T-helper 1 cell treated with Interleukin-12 subunit alpha and Interleukin-12 subunit beta and Interleukin-4 antibody, amounts not matched to agents 30 μg/mL and 1 μg/mL, for 36 hours (primary cell): ENCODE results near the gene TACR2.

Experiments
- H3K27ac Mint-ChIP-seq: one replicate; pipeline ENCODE4 v1.8.0; 2021; ENCODE audit warnings: mild to moderate bottlenecking, mixed read lengths
- H3K27me3 Mint-ChIP-seq: one replicate; pipeline ENCODE4 v1.8.0; 2021; ENCODE audit warnings: low read depth, mixed read lengths
- H3K36me3 Mint-ChIP-seq: one replicate; pipeline ENCODE4 v1.8.0; 2021; ENCODE audit warnings: low read depth, mixed read lengths
- H3K4me1 Mint-ChIP-seq: one replicate; pipeline ENCODE4 v1.8.0; 2021; ENCODE audit warnings: low read depth, mixed read lengths
- H3K4me3 Mint-ChIP-seq: one replicate; pipeline ENCODE4 v1.8.0; 2021; ENCODE audit warnings: mild to moderate bottlenecking, moderate library complexity, mixed read lengths
- H3K9me3 Mint-ChIP-seq: one replicate; pipeline ENCODE4 v1.8.0; 2021; ENCODE audit warnings: mixed read lengths

The TACR2 gene

GRCh38 chr10:69418052-69418752 is 1.5 kb upstream of the TACR2 start:
- H3K27me3 Mint-ChIP-seq: peaks cover 3% of the 10 kb centered on the region
- H3K36me3 Mint-ChIP-seq: no peaks in the 10 kb centered on the region
- H3K4me3 Mint-ChIP-seq: no peak overlapping the region
- H3K27ac Mint-ChIP-seq: no peak overlapping the region
- H3K9me3 Mint-ChIP-seq: no peaks in the 10 kb centered on the region
- H3K4me1 Mint-ChIP-seq: peaks cover under 1% of the 10 kb centered on the region

GRCh38 chr10:69417542-69417941 is 824 bp upstream of the TACR2 start:
- Mint-ChIP-seq H3K36me3 (no peaks in the 10 kb centered on the region), H3K9me3 (no peaks in the 10 kb centered on the region), H3K27me3 (peaks cover 3% of the 10 kb centered on the region), H3K27ac (no peak overlapping the region), H3K4me3 (no peak overlapping the region), H3K4me1 (peaks cover 1% of the 10 kb centered on the region)

DNA sequence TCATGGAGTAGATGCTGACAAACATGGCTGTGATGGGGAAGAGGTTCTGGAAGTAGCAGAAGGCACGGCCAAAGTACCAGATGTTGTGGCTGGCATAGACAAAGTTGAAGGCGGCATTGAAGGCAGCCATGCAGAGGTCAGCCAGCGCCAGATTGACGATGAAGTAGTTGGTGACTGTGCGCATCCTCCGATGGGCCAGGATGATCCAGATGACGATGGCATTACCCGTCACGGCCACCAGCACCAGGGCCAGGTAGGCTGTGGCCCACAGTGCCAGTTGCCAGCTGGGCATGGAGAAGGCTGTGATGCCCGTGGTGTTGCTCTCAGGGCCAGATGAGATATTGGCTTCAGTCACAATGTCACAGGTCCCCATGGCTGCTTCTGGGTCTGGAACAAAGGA is 767 bp downstream of the TACR2 start:
- Mint-ChIP-seq H3K27me3 (peaks cover 3% of the 10 kb centered on the region), H3K9me3 (no peaks in the 10 kb centered on the region), H3K4me3 (no peak overlapping the region), H3K36me3 (no peaks in the 10 kb centered on the region), H3K4me1 (peaks cover 1% of the 10 kb centered on the region), H3K27ac (no peak overlapping the region)

GRCh38 chr10:69415049-69415448 is 1.7 kb downstream of the TACR2 start:
- Mint-ChIP-seq H3K27me3 (peaks cover 3% of the 10 kb centered on the region), H3K36me3 (no peaks in the 10 kb centered on the region), H3K4me3 (no peak overlapping the region), H3K27ac (no peak overlapping the region), H3K9me3 (no peaks in the 10 kb centered on the region), H3K4me1 (peaks cover 5% of the 10 kb centered on the region)

DNA sequence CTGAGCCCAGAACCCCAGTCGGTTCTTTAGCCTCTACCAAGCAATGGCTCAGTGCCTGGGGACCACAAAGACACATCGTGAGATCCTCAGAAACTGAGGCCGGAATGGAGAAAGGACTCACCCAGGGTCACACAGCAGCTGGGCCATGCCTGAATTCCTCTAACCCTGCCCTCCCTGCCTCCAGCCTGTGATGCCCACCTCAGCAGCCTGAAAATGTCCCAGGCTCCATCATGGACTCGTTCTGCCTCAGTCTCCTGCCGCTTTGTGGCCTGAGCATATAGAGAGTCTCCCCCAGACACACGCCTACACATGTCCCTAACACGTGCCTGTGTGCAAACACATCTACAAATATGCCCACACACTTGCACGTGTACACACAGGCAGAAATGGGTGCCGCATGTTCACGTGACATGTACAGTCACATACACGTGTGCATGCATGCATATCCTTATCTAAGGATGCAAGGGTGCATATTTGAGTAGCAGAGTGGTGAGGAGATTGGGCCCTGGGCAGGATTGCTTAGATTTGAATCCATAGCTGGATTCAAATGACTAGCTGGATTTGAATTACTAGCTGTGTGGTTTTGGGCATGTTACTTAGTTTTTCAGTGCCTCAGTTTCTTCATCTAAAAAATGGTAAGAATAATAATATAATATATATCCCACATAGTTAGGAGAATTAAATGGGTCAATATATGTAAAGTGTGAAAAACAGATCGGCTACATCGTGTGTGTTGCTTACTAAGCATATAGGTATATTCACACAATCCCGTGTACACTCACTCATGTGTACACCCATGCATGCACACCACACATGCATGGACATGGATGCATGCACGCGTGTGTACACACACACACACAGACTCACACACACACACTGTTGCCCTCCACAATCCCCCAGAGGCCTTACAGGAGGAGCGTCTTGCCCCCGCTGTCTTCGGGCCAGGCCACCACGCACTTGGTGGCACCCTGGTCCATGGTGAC is 2.4 kb downstream of the TACR2 start:
- Mint-ChIP-seq H3K36me3 (no peaks in the 10 kb centered on the region), H3K27ac (no peak overlapping the region), H3K27me3 (peaks cover under 1% of the 10 kb centered on the region), H3K9me3 (no peaks in the 10 kb centered on the region), H3K4me1 (peaks cover 5% of the 10 kb centered on the region), H3K4me3 (no peak overlapping the region)

DNA sequence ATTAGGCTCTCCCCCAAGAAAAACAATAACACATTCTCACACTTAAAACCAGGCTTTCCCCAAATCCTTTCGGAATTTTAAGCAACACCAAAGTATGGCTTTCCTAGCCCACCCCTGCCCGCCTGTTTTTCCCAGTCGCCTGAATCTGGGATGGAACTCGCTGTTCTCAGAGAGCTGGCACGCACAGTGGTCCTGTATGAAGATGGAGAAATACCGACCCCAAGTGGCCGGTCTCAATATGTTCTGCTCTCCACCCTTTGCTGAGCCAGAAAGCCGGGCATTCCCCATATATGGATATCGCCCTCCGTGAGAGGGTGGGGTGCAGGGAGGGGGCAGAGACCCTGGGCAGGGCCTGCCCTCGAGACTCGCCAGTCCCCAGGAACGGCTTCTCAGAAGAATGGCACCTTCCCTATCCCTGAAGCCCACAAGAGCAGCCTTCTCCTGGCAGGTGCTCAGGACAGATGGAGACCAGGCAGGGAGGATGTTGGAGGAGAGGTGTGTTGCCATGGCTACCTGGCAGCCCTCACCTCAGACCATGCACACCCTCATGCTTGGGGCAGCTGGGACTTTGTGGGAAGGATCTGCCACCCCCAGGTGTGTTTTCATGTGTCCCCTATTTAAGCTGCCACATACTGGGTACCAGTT is 3.4 kb downstream of the TACR2 start:
- H3K9me3 Mint-ChIP-seq: no peaks in the 10 kb centered on the region
- H3K27ac Mint-ChIP-seq: no peak overlapping the region
- peaks cover 7% of the 10 kb centered on the region for H3K4me1 Mint-ChIP-seq
- H3K27me3 Mint-ChIP-seq: no peaks in the 10 kb centered on the region
- H3K4me3 Mint-ChIP-seq: no peak overlapping the region
- no peaks in the 10 kb centered on the region for H3K36me3 Mint-ChIP-seq

DNA sequence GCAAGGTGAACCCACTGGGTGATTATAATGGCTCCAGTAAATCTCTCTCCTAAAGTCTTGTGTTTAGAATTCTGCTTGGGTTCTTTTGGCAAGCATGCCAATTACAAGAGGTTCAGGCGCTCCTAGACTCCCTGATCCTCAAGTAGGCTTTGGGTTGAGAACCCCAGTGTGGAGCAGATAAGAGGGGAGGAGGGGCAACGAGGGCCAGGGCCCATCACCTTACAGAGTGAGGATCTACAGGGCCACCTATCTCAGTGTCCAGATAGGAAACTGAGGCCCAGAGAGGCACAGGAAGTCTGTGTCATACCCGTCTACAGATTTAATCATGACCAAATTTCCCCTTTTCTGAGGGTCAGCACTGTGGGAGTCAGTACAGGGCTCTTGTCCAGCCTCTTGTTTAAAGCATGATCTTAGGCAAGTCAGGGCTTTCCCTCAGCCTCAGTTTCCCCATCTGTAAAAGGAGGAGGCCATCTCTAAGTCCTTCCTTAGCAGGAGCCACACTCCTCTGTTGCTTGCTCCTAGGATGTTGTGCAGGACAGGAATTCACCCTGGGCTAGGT is 4.4 kb downstream of the TACR2 start:
- no peak overlapping the region for H3K27ac Mint-ChIP-seq

GRCh38 chr10:69411476-69411875 is 5.2 kb downstream of the TACR2 start:
- H3K27me3 Mint-ChIP-seq: no peaks in the 10 kb centered on the region
- no peaks in the 10 kb centered on the region for H3K36me3 Mint-ChIP-seq
- peaks cover 15% of the 10 kb centered on the region for H3K4me1 Mint-ChIP-seq
- H3K27ac Mint-ChIP-seq: no peak overlapping the region
- H3K4me3 Mint-ChIP-seq: no peak overlapping the region
- H3K9me3 Mint-ChIP-seq: no peaks in the 10 kb centered on the region

More for the DNA sequence above, 4.4 kb downstream of the TACR2 start:
- peaks cover 15% of the 10 kb centered on the region for H3K4me1 Mint-ChIP-seq
- H3K4me3 Mint-ChIP-seq: no peak overlapping the region
- H3K9me3 Mint-ChIP-seq: no peaks in the 10 kb centered on the region
- no peaks in the 10 kb centered on the region for H3K27me3 Mint-ChIP-seq
- H3K36me3 Mint-ChIP-seq: no peaks in the 10 kb centered on the region

- H3K27me3 Mint-ChIP-seq: no peaks in the 10 kb centered on the region
- H3K4me3 Mint-ChIP-seq: no peak overlapping the region
- H3K9me3 Mint-ChIP-seq: no peaks in the 10 kb centered on the region
- no peak overlapping the region for H3K27ac Mint-ChIP-seq
- peaks cover 15% of the 10 kb centered on the region for H3K4me1 Mint-ChIP-seq
- no peaks in the 10 kb centered on the region for H3K36me3 Mint-ChIP-seq
Measured at GRCh38 chr10:69410487-69410886, 6.2 kb downstream of the TACR2 start.

DNA sequence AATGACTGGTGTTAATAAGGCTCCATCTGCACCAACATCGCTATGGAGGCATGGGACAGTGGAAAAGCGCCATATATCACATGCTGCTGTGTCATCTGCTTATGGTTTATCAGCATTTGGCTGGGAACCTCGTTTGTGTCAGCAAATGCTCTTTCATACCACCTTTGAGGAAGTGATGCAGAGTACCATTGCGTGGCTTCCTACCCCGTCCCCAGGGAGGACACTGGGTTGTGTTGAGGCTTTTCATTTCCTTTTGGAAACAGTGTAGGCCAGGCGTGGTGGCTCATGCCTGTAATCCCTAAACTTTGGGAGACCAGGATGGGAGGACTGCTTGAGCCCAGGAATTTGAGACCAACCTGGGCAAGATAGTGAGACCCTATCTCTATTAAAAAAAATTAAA is 6.8 kb downstream of the TACR2 start:
- H3K27ac Mint-ChIP-seq: no peak overlapping the region
- H3K27me3 Mint-ChIP-seq: no peaks in the 10 kb centered on the region
- H3K36me3 Mint-ChIP-seq: no peaks in the 10 kb centered on the region
- no peak overlapping the region for H3K4me3 Mint-ChIP-seq
- H3K4me1 Mint-ChIP-seq: peaks cover 15% of the 10 kb centered on the region
- no peaks in the 10 kb centered on the region for H3K9me3 Mint-ChIP-seq

DNA sequence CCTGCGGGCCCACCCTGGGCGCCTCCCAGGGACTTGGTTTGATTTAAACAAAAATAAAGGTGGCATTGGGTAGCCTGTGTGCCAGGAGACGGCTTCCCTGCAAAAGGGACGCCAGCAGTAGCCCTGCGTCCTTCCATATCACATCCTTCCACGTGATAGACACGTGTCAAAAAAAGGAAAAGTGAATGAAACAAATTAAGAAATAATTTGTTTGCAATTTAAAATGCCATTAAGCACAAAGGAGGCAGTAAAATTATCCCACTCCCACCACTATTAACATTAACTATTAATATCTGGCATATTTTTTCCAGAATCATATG is 7.6 kb downstream of the TACR2 start:
- H3K9me3 Mint-ChIP-seq: no peaks in the 10 kb centered on the region
- H3K36me3 Mint-ChIP-seq: peaks cover 5% of the 10 kb centered on the region
- no peak overlapping the region for H3K4me3 Mint-ChIP-seq
- peak overlapping the region; percentile 59 for H3K27ac Mint-ChIP-seq
- peaks cover 15% of the 10 kb centered on the region for H3K4me1 Mint-ChIP-seq
- H3K27me3 Mint-ChIP-seq: no peaks in the 10 kb centered on the region

GRCh38 chr10:69408318-69409175 is 8.2 kb downstream of the TACR2 start:
- Mint-ChIP-seq H3K36me3 (peaks cover 9% of the 10 kb centered on the region), H3K27me3 (no peaks in the 10 kb centered on the region), H3K4me3 (peak overlapping the region; percentile 74), H3K9me3 (no peaks in the 10 kb centered on the region), H3K4me1 (peaks cover 15% of the 10 kb centered on the region), H3K27ac (peak overlapping the region; percentile 88)

DNA sequence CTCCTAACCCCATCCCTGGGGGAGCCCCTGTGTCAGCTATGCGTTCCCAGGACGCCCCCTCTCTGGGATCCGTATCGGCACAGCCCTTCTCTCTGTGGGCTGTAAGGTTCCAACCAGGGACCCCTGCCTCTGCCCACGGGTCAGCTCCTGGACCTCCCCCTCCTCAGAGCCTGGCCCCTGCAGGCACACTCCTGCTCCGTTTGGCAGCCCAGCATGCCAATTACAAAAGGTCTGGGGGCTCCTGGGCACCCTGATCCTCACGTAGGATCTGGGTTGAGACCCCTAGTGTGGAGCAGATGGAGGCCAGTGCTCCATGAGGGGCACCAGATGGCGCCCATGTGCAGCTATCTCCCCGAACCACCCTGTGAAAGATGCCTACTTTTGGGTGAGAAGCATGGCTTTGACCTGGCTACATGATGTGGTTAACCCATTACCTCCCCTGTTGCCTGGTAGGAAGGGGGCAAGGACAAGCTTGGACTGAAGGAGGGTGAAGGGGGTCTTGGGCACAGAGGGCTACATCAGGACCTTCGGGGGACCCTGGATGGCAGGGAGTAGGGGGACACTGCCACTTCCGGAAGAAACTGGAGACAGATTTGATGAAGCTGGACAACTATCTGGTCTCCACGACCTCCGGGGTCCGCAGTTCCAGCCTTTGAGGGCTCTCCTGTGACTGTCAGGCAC is 9.0 kb downstream of the TACR2 start:
- H3K4me3 Mint-ChIP-seq: peak overlapping the region; percentile 74
- H3K36me3 Mint-ChIP-seq: peaks cover 11% of the 10 kb centered on the region
- no peaks in the 10 kb centered on the region for H3K9me3 Mint-ChIP-seq
- H3K4me1 Mint-ChIP-seq: peaks cover 13% of the 10 kb centered on the region
- H3K27ac Mint-ChIP-seq: no peak overlapping the region
- no peaks in the 10 kb centered on the region for H3K27me3 Mint-ChIP-seq
